ENCODE data around the gene BANF2. TPM values are rescaled to one million over a fixed set of nuclear protein-coding genes. Genes with fewer than 3 reads are reported as not detected.

BANF2 gene
- total RNA-seq, 2 donors from 2014 or later: not detected

DNA sequence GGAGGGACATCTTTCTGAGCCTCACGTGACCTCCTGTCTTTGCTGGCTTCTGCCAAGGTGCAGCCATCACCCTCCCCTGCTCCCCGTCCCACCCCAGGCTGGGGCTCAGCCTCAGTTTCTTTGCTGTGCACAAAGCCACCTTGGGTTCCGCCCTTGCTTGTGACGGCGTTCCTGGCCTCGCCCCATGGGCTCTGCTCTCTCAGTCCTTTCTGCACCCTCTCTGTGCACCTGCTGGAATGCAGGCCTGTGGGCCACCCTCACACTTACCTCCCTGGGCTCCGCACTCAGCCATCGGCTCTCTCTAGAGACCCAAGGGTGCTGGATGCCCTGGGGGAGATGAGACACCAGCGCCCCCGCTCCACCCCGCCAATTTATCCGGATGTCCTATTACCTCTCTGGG is 28.3 kb downstream of the BANF2 start:
- Histone ChIP-seq H3K4me1 (ENCODE audit: control insufficient read depth, insufficient read depth, low read length) (no peaks in the 10 kb centered on the region), H3K4me3 (ENCODE audit: low read length) (no peak overlapping the region), H3K36me3 (ENCODE audit: control insufficient read depth, insufficient read depth, low read length) (no peaks in the 10 kb centered on the region), H3K9me3 (ENCODE audit: control insufficient read depth, low read length) (no peaks in the 10 kb centered on the region), H3K9ac (ENCODE audit: extremely low read depth, low read length, poor library complexity, severe bottlenecking) (no peak overlapping the region), H3K27ac (ENCODE audit: low read depth, low read length) (no peak overlapping the region), H3K27me3 (ENCODE audit: control insufficient read depth, insufficient read depth, low read length, poor library complexity, severe bottlenecking) (peaks cover 4% of the 10 kb centered on the region)
- TF ChIP-seq, protein P1, sequence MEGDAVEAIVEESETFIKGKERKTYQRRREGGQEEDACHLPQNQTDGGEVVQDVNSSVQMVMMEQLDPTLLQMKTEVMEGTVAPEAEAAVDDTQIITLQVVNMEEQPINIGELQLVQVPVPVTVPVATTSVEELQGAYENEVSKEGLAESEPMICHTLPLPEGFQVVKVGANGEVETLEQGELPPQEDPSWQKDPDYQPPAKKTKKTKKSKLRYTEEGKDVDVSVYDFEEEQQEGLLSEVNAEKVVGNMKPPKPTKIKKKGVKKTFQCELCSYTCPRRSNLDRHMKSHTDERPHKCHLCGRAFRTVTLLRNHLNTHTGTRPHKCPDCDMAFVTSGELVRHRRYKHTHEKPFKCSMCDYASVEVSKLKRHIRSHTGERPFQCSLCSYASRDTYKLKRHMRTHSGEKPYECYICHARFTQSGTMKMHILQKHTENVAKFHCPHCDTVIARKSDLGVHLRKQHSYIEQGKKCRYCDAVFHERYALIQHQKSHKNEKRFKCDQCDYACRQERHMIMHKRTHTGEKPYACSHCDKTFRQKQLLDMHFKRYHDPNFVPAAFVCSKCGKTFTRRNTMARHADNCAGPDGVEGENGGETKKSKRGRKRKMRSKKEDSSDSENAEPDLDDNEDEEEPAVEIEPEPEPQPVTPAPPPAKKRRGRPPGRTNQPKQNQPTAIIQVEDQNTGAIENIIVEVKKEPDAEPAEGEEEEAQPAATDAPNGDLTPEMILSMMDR (conservative IDR thresholded peaks at IDR 0.05): no peak
- DNase-seq: no peak
- Mint-ChIP-seq H3K4me1 (no peaks in the 10 kb centered on the region), H3K4me3 (no peak overlapping the region), H3K9me3 (peaks cover 2% of the 10 kb centered on the region), H3K36me3 (ENCODE audit: low read depth) (no peaks in the 10 kb centered on the region), H3K27me3 (ENCODE audit: insufficient read depth) (peaks cover 3% of the 10 kb centered on the region), H3K27ac (no peak overlapping the region)
- 90 to 94% methylated on average over 9 to 12 of the region's 12 CpGs for WGBS, 2 experiments (ENCODE audit: insufficient coverage in 1 of 2, insufficient read length in 1 of 2)

DNA sequence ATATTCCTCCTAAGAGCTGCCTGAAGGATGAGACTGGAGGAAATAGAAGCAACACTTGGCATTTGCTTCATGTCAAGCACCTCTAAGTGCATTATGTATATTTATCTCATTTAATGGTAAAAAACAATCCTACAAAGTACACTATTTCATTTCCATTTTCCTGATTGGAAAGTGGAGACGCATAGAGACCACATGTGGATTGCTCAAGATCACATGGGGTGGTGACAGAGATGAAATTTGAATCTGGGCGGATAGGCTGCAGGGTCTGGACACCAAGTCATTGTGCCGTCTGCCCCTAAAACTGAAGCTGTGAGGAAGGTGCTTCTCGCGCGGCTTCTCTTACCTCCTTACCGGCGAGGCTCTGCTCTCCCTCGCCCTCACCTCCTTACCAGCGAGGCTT is 30.3 kb downstream of the BANF2 start:
- Mint-ChIP-seq H3K9me3 (no peaks in the 10 kb centered on the region), H3K27ac (no peak overlapping the region), H3K36me3 (ENCODE audit: low read depth) (no peaks in the 10 kb centered on the region), H3K4me1 (no peaks in the 10 kb centered on the region), H3K4me3 (no peak overlapping the region), H3K27me3 (ENCODE audit: insufficient read depth) (no peaks in the 10 kb centered on the region)
- 85 to 91% methylated on average over 10 of the region's 10 CpGs for WGBS, 2 experiments (ENCODE audit: insufficient coverage in 1 of 2, insufficient read length in 1 of 2)
- DNase-seq: no peak
- H3K9ac ChIP-seq (ENCODE audit: extremely low read depth, low read length, poor library complexity, severe bottlenecking): no peak overlapping the region
- peaks cover 4% of the 10 kb centered on the region for H3K27me3 ChIP-seq (ENCODE audit: control insufficient read depth, insufficient read depth, low read length, poor library complexity, severe bottlenecking)
- H3K36me3 ChIP-seq (ENCODE audit: control insufficient read depth, insufficient read depth, low read length): no peaks in the 10 kb centered on the region
- no peak overlapping the region for H3K27ac ChIP-seq (ENCODE audit: low read depth, low read length)
- H3K4me3 ChIP-seq (ENCODE audit: low read length): no peak overlapping the region
- TF ChIP-seq, protein P1 (conservative IDR thresholded peaks at IDR 0.05): no peak
- no peaks in the 10 kb centered on the region for H3K4me1 ChIP-seq (ENCODE audit: control insufficient read depth, insufficient read depth, low read length)
- H3K9me3 ChIP-seq (ENCODE audit: control insufficient read depth, low read length): no peaks in the 10 kb centered on the region

DNA sequence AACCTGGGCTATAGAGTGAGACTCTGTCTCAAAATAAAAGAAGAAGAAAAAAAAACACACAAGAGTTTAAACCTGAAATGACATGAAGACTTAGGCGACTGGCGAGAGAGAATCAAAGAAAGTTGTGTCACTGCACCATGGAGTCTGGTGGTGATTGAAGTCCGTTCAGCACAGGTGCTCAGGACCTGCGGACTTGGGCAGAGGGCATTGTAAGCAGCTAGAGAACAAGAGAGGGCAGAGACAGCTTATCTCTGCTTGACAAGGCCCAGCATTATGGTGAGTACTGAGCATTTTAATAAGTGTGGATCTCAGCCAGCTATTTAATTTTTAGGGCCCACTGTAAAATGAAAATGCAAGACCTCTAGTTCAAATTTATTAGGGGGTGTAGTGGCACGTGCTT is 31.5 kb downstream of the BANF2 start:
- H3K9ac ChIP-seq (ENCODE audit: extremely low read depth, low read length, poor library complexity, severe bottlenecking): no peak overlapping the region
- no peaks in the 10 kb centered on the region for H3K4me1 ChIP-seq (ENCODE audit: control insufficient read depth, insufficient read depth, low read length)
- 94 to 96% methylated on average over 4 to 5 of the region's 5 CpGs for WGBS, 2 experiments (ENCODE audit: insufficient coverage in 1 of 2, insufficient read length in 1 of 2)
- H3K9me3 ChIP-seq (ENCODE audit: control insufficient read depth, low read length): peaks cover 4% of the 10 kb centered on the region
- no peak overlapping the region for H3K4me3 ChIP-seq (ENCODE audit: low read length)
- H3K36me3 ChIP-seq (ENCODE audit: control insufficient read depth, insufficient read depth, low read length): no peaks in the 10 kb centered on the region
- H3K27ac ChIP-seq (ENCODE audit: low read depth, low read length): no peak overlapping the region
- Mint-ChIP-seq H3K27me3 (ENCODE audit: insufficient read depth) (peaks cover 1% of the 10 kb centered on the region), H3K27ac (no peak overlapping the region), H3K9me3 (peaks cover 6% of the 10 kb centered on the region), H3K4me1 (no peaks in the 10 kb centered on the region), H3K36me3 (ENCODE audit: low read depth) (no peaks in the 10 kb centered on the region), H3K4me3 (no peak overlapping the region)
- peaks cover 4% of the 10 kb centered on the region for H3K27me3 ChIP-seq (ENCODE audit: control insufficient read depth, insufficient read depth, low read length, poor library complexity, severe bottlenecking)
- TF ChIP-seq, protein P1 (conservative IDR thresholded peaks at IDR 0.05): no peak
- DNase-seq: no peak

Data from endodermal cell (in vitro differentiated cells).